ENCODE data around the gene KCNT1. TPM values are rescaled to one million over a fixed set of nuclear protein-coding genes. Genes with fewer than 3 reads are reported as not detected.

The KCNT1 gene
- total and polyA plus RNA-seq, 2 donors (not counting 3 experiments of a cell fraction or from before 2014, with no cell fraction given): not detected

- Histone ChIP-seq H3K9ac (replicated peaks; ENCODE audit: extremely low read depth, insufficient read depth, low read length) (no peak overlapping the region), H2AFZ (ENCODE audit: low read depth, low read length) (no peak overlapping the region), H3K4me3 (replicated peaks in 1 of 3; ENCODE audit: insufficient read depth in 1 of 3, low read depth in 1 of 3, low read length in 3 of 3) (no peak overlapping the region), H3K9me1 (replicated peaks; ENCODE audit: control insufficient read depth, extremely low read depth, insufficient read depth, low read length) (no peaks in the 10 kb centered on the region), H3K27ac (ENCODE audit: insufficient read depth, low read depth, low read length) (no peak overlapping the region), H3K36me3 (ENCODE audit: control insufficient read depth in 2 of 2, extremely low read depth in 1 of 2, insufficient read depth in 2 of 2, low read length in 2 of 2) (no peaks in the 10 kb centered on the region), H3K79me2 (ENCODE audit: control insufficient read depth, insufficient read depth, low read length) (no peaks in the 10 kb centered on the region), H4K20me1 (replicated peaks; ENCODE audit: control insufficient read depth, extremely low read depth, insufficient read depth, low read length) (no peaks in the 10 kb centered on the region), H3K9me3 (replicated peaks; ENCODE audit: control insufficient read depth, insufficient read depth, low read length) (no peaks in the 10 kb centered on the region), H3K4me2 (ENCODE audit: insufficient read depth, low read length) (no peak overlapping the region), H3K27me3 (ENCODE audit: control insufficient read depth in 2 of 2, insufficient read depth in 2 of 2, low read length in 2 of 2) (no peaks in the 10 kb centered on the region), H3K4me1 (ENCODE audit: control insufficient read depth, extremely low read depth, insufficient read depth, low read length) (no peaks in the 10 kb centered on the region)
- dilution Hi-C loops (cut with MboI; ENCODE audit: extremely low pct_ligation_motif_present, low sequenced_read_pairs) (no loop called here), intact Hi-C loops (cut with micrococcal nuclease) (no loop called here)
- CTCF ChIA-PET: no interaction called here
- POLR2A ChIA-PET: no interaction called here
- no peak for TF ChIP-seq POLR2AphosphoS5 (IDR thresholded peaks at IDR 0.05; ENCODE audit: insufficient read depth, low read depth, low read length)
- no peak for TF ChIP-seq JUN (IDR thresholded peaks at IDR 0.05; ENCODE audit: borderline replicate concordance, insufficient read depth, insufficient read length, low read depth)
- TF ChIP-seq EZH2 (IDR thresholded peaks at IDR 0.05; ENCODE audit: borderline replicate concordance, low read depth, low read length, severe bottlenecking): no peak
- no peak for TF ChIP-seq MAX (IDR thresholded peaks at IDR 0.05; ENCODE audit: insufficient read depth, insufficient read length)
- no peak for TF ChIP-seq CTCF (IDR thresholded peaks at IDR 0.05; ENCODE audit: extremely low read depth in 1 of 2, insufficient read depth in 1 of 2, low read depth in 1 of 2, low read length in 2 of 2)
- no peak for TF ChIP-seq GATA2 (IDR thresholded peaks at IDR 0.05; ENCODE audit: insufficient read depth, insufficient read length, low read depth, low read length)
- TF ChIP-seq POLR2A (IDR thresholded peaks at IDR 0.05; ENCODE audit: low read depth, low read length): no peak
- no peak for TF ChIP-seq FOS (IDR thresholded peaks at IDR 0.05; ENCODE audit: borderline replicate concordance, insufficient read depth, low read length)
- no peak for TF ChIP-seq MYC (IDR thresholded peaks at IDR 0.05; ENCODE audit: low read depth, low read length)
- DNase-seq (ENCODE audit: low read depth, low spot score) (no peak), FAIRE-seq (no peak)
- BruUV-seq (replicated peaks): no TSS peak
Measured at GRCh38 chr9:135772702-135773493, 70.9 kb downstream of the KCNT1 start.
